HS-5 (cell line): ENCODE measurements around the gene RPS6KA1.
"Not testable (repeated sequence)": the region's sequence is repeated elsewhere in the genome, so short reads cannot be mapped to it uniquely, and the experiment has no call there.

Experiments
- DNase-seq: peaks from one replicate; pipeline ENCODE4 v3.0.0-alpha.2; 2012; ENCODE audit warnings: low read depth

The RPS6KA1 gene

DNA sequence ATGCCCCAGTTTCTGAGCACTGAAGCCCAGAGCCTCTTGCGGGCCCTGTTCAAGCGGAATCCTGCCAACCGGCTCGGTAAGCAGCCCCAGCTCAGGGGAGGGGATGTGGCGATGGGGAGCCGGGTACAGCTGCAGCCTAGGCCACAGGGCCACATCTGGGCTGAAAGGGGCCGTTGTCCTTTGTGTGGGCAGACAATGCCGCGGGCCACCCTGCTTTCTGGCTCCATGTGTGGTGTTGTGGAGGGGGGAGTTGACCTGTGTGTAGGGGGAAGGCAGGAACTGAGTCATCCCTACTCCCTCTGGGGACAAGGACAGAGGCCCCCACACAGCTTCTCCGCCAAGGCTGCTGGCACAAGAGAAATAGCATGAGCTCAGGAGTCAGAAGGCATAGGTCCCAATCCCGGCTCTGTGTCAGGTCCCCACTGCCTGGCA is 26.0 kb downstream of the RPS6KA1 start:
- no peak for DNase-seq

DNA sequence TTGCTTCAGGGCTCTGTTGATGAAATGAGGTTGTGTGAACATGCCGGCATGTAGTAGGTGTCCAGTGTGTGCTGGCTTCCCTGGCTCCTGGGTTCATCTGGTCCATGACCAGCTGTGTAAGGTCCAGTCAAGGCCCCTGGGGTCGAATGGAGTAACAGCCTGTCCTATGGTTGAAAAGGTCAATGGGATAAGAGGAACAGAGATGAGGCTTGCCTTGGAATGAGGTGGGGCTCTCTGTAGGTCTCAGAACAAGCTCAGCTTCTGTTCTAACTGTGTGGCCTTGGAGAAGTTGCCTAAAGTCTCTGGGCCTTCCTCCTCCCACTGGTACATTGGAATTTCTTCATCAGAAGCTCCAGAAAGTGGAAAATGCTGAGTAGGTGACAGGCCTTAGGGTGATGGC is 26.6 kb downstream of the RPS6KA1 start:
- DNase-seq = no peak

DNA sequence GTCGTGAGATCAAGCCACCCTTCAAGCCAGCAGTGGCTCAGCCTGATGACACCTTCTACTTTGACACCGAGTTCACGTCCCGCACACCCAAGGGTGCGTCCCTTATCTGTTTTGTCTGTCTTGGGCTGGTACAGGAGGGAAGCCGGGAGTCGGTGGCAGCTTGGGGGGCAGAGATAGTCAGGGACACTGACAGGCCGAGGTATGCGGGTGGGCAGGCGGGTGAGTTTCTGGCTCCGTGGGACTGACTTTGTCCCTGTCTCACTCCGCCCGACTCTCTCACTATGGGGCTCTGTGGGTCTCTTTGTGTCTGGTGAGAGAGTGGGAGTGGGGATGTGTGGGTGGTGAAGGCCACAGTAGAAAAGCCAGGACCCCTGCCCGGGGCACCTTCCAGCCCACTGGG is 27.4 kb downstream of the RPS6KA1 start:
- no peak for DNase-seq

DNA sequence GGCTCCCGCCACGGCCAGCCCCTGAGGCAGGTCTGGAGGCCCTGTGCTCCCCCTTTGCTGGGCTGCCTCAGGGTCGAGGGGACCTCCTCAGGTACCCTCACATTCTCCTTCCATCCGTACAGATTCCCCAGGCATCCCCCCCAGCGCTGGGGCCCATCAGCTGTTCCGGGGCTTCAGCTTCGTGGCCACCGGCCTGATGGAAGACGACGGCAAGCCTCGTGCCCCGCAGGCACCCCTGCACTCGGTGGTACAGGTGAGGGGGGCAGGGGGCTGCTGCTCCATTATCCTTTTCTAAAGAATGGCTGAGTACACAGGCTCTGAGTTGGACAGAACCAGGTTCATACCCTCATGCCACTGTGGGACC is 29.1 kb downstream of the RPS6KA1 start:
- DNase-seq = no peak

DNA sequence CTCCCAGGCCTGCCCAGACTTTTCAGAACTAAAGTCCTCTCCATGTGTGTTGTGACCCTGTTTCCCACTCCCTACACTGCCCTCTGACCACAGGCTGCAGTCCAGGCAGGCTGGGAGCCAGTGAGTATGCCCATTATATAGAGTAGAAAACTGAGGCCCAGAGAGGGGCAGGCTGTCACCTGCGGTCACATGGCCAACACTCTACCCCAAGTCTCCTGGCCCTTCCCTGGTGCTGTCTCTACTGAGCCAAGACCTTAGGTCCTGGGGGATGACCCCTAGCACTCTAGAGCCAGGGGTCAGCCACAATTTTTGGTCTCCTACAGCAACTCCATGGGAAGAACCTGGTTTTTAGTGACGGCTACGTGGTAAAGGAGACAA is 30.8 kb downstream of the RPS6KA1 start:
- DNase-seq = no peak

DNA sequence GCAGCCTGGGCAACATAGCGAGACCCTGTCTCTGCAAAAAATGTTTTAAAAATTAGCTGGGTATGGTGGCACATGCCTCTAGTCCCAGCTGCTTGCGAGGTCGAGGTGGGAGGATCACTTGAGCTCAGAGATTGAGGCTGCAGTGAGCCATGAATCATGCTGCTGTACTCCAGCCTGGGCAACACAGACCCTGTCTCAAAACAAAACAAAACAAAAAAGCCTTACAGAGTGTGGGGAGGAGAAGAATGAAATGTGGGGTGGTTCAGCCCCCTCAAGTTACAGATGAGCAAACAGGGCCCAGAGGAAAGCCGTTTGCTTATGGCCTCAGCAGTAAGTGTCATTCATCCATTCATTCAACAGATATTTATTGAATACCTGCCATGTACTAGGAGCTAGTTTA is 40.7 kb downstream of the RPS6KA1 start:
- DNase-seq = no peak

DNA sequence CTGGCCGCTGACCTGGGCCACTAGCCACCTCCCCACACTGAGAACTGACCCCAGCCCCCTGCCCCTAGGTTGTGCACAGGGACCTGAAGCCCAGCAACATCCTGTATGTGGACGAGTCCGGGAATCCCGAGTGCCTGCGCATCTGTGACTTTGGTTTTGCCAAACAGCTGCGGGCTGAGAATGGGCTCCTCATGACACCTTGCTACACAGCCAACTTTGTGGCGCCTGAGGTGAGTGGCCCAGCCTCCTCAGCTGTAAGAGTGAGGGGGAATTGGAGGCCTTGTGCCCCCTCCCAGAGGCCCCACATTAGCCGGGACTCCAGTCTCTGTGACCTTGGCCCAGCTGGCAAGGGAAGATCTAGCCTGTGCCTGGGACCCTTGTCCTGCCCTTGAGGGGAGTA is 41.8 kb downstream of the RPS6KA1 start:
- DNase-seq = no peak

DNA sequence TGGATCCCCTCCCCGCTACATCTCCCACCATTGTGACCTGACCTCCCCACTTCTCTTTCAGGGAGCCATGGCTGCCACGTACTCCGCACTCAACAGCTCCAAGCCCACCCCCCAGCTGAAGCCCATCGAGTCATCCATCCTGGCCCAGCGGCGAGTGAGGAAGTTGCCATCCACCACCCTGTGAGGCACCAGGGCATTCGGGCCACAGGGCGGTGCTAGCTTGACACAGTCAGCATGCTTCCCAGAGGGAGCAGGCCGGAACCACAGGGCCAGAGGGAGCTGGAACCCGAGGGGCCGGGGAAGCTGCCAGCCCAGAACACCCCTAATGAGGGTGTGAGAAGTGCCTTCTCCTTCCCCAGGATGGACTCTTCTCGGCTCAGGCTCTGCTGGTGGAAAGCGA is 44.5 kb downstream of the RPS6KA1 start:
- DNase-seq = no peak

DNA sequence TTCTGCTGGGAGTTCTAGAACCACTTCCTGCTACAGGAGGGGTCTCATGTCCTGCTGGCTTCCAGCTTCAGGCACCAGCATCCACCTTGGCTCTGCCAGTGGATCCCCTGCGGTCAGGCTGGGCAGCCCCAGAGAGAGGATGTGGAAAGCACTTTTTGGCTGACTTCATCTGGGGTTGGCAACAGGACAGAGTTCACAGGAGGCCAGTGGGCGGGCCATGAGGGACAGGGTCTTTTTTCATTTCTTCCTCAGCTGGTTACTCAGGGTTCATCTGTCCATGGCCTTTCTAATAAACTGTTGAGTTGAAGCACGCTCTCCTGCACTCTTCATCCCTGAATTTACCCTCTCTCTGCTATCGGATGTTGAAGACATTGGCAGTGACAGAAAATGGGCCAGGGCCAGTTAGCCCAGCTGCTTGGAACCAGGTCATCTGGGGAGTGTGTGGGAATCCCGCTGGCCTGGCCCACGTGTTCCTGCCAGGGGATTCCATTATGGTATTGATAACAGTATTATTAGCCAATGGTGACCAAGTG is 45.2 kb downstream of the RPS6KA1 start:
- no peak for DNase-seq

DNA sequence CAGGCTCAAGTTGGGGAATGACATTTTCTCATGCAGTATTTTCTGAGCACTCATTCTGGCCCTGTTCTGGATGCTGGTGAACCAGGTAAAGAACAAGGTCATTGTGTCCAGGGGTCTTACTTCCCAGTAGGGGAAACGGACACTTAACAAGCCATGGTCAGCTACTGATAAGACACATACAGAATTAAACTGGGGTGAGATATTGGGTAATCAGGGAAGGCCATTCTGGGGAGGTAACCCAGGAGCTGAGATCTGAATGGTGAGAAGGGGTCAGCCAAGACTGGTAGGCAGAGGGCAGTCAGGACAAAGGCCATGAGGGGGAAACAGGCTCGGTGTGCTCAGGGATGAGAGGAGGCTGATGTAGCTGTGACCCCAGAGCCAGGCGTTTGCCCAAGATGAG is 45.8 kb downstream of the RPS6KA1 start:
- DNase-seq = no peak

DNA sequence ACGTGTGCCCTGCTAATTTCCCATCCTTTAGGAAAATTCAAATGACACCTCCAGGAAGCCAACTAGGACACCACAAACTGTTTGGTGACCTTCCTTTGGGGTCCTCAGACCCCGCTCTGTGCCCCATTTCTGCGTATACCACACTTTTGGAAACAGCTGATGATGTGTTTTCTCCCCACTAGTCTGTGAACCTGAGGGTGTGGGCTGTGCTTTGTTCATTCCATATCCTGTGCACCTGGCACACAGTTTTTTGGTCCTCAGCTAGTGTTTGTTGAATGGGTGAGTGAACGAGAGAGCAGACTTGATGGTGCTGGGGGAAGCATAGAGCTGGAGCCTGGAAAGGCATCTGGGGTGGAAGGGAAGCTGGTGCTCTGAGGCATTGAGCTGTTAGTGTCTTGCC is 48.6 kb downstream of the RPS6KA1 start:
- DNase-seq = no peak

DNA sequence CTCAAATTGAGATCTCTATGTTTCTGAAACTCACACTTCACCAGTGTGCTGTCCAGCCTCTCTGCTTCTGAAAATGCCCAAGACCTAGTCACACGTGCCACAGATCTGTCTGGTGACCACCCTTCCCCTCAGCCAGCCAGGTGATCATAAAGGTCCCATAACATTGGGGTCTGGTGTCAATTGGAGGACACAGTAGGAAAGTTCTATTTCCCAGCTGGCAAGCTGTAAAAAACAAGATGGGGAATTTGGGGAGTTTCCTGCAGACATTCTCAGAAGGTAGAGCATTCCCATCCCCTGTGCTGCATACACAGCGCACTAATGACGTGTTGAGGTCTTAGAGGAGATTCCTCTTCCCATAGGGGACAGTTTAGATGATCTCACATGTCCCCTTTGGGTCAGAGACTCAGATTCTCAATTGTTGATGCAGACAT is 50.1 kb downstream of the RPS6KA1 start:
- DNase-seq = no peak

DNA sequence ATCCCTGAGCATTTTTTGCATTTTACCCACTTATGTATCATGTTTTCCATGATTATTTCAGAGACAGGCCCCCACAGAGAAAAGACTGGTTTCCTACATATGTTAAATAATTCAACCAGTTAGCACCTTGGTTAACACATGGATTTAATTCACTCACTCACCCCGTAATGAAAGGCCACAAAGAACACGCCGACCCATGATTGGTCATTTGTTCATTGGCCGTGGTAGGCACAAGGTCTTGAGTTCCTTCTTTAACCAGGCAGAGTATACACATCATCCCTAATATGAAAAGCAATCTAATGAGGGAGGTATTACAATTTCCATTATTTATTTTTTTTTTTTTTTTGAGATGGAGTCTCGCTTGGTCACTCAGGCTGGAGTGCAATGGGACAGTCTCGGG is 50.6 kb downstream of the RPS6KA1 start:
- no peak for DNase-seq

DNA sequence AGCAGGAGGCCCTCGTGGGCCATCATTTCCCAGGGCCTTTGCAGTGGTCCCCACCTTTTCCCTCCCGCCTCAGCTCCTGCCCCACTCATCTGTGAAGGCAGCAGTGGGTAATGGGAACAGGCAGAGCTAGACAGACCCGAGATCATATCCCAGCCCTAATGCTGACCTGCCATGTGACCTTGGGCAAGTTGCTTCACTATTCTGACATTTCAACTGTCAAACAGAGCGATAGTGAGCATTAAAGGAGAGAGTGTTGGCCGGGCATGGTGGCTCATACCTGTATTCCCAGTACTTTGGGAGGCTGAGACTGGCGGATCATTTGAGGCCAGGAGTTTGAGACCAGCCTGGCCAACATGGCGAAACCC is 51.7 kb downstream of the RPS6KA1 start:
- no peak for DNase-seq

DNA sequence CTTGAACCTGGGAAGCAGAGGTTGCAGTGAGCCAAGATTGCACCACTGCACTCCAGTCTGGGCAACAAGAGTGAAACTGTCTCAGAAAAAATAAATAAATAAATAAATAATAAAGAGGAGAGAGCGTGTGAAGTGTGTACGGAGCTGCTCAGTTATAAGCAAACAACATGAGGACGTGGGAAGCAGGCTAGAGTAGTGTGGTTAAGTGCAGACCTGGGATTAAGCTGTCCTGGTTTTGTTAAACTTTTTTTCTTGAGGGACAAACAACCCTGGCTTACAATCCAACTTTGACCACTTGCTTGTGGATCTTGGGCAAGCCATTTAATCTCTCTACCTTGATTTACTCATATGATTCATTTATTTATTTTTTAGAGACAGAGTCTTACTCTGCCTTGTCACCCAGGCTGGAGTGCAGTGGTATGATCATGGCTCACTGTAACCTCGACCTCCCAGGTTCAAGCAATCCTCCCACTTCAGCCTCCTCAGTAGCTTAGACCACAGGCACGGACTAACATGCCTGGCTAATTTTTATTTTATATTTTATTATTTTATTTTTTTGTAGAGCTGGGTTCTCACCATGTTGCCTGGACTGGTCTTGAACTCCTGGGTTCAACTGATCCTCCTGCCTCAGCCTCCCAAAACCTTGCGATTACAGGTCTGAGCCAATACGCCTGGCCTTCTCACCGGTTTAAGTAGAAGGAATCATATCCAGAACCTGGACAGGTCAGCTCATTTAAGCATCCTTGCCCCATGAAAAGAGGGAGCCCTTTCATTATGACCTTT is 52.7 kb downstream of the RPS6KA1 start:
- DNase-seq = no peak

DNA sequence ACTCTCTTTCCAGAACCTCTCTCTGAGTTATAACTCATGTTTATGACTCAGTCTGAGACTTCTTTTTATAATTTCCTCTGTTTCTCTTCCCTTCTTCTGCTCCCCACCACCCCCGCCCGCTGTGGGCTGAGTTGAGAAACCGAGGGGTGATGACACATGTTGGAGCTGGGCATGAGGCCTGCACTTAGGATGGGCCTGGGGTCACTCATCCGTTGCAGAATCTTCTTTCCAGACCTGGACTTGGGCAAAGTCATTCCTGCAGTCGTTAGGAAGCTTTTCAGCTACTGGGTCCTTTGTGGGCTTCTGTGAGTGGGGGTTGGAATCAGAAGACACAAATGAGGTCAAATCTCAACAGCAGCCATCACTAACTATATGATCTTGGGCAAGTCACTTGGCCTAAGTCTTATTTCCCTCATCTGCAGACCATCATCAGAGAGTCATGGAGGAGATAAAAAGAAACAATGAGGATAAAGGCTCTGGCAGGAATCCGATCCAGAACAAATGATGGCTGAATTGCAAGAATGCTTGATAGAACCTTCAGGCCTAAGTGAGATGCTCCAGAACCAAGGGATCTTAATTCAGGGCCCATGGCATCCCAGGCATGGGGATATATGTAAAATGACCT is 53.4 kb downstream of the RPS6KA1 start:
- DNase-seq = peak; percentile 31

DNA sequence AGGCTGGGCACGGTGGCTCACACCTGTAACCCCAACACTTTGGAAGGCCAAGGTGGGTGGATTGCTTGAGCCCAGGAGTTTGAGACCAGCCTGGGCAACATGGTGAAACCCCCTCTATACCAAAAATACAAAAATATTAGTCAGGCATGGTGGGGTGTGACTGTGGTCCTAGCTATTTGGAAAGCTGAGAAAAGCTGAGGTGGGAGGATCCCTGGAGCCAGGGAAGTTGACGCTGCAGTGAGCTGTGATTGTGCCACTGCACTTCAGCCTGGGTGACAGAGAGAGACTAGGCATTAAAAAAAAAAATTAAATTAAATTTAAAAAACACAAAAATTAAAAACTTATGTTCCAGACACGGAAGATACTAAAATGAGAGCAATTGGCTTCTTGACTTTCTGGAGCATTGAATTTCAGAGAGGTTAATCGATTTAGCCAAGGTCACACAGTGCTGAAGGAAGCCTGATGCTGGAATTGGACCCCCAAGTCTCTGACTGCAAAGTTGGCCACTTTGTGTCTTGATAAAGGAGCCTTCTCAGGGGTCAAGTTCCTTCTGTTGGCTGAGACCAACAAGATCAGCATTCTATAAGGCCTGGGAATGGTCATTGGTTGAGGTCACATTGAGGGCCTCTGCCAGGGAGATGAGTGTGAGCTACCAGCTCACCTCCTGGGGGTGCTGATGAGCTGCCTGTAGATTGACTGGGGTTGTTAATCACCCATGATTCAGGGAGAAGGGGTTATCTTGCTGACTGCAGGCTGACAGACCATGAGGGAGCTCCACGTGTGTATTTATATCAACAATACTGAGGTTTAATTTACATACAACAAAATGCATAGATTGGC is 54.3 kb downstream of the RPS6KA1 start:
- no peak for DNase-seq

DNA sequence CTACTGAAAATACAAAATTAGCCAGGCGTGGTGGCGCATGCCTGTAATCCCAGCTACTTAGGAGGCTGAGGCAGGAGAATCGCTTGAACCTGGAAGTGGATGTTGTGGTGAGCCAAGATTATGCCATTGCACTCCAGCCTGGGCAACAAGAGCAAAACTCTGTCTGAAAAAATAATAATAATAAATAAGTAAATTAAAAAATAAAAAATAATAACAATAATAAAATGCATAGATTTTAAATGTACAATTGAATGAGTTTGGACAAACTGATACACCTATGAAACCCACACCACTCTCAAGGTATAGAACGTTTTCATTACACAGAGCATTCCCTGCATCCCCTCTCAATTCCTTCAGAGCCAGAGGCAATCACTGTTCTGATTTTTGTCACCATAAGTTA is 55.0 kb downstream of the RPS6KA1 start:
- not testable (repeated sequence) for DNase-seq

DNA sequence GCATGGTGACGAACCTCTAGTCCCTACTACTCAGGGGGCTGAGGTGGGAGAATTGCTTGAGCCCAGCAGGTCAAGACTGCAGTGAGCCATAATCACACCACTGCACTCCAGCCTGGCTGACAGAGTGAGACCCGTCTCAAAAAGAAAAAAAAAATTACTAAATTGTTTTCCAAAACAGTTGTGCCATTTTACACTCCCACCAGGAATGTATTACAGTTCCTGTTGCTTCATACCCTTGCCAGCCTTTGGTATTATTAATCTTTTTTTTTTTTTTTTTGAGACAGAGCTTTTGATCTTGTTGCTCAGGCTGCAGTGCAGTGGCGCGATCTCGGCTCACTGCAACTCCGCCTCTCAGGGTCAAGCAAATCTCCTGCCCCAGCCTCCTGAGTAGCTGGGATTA is 55.9 kb downstream of the RPS6KA1 start:
- no peak for DNase-seq

DNA sequence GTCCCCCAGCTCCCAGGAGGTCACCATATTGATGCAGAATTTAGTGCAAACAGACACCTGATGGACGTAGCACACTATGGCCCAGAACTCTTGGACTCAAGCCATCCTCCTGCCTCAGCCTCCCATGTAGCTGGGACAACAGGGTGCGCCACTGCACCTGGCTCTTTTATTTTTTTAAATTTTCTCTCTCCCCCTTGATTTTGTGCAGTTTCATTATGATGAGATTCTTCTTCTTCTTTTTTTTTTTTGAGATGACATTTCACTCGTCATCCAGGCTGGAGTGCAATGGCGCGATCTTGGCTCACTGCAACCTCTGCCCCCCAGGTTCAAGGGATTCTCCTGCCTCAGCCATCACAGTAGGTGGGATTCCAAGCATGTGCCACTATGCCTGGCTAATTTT is 63.8 kb downstream of the RPS6KA1 start:
- DNase-seq = no peak

DNA sequence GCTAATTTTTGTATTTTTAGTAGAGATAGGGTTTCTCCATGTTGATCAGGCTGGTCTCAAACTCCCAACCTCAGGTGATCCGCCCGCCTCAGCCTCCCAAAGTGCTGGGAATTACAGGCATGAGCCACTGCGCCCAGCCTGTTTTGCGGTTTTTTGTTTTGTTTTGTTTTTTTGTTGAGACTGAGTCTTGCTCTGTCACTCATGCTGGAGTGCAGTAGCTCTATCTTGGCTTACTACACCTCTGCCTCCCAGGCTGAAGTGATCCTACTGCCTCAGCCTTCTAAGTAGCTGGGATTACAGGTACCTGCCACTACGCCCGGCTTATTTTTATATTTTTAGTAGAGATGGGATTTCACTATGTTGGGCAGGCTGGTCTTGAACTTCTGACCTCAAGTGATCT is 65.0 kb downstream of the RPS6KA1 start:
- DNase-seq = not testable (repeated sequence)

DNA sequence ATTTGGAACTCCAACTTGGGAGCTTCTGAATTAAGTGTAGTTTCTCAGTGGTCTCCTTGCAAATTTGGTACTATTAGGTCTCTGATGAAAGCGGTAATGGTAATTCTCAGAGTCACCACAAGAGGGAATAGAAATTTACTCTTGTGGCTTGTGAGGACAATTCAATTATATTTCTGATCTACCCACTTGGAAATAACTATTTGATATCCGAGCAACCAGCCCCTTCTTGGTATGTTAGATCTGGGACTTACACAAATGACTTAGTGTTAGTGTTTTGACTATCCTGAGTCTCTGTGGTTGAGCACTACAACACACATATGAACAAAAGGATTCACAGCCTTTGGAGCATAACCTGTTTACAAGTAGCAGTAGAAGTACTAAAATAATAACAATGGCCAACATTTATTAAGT is 68.1 kb downstream of the RPS6KA1 start:
- DNase-seq = peak; percentile 25

DNA sequence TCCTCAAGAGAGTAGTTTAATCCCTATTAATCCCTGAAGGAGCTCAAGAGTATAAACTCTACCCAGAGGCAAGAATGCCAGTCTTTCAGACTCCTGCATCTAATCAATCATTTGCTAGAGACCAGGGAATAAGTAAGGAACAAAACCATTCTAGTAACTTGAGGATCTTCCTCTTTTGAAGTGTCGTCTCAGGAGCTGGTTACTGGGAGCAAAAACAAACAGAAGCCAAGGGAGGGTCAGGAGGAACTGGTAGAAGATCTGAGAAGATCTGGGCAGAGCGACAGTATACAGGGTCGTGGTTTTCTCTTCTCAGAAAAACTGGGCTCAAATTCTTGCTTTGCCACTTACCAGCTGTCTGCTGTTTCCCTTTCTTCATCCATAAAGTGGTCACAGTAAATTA is 69.3 kb downstream of the RPS6KA1 start:
- no peak for DNase-seq
